Mammary epithelial cell (primary cell): ENCODE data around the gene GP2.

ENCODE experiments used
- CTCF ChIP-seq, 2 donors: IDR thresholded peaks in 1 of 2; conservative IDR thresholded peaks in 1 of 2; 2 replicates each; pipeline ENCODE4 v1.5.1; 2011 to 2012; ENCODE audit warnings: inconsistent platforms in 2 of 2, low read length in 2 of 2, mild to moderate bottlenecking in 2 of 2, control low read depth in 1 of 2, low read depth in 1 of 2; ENCODE audit not compliant: insufficient read depth in 1 of 2; ENCODE audit errors: extremely low read depth in 1 of 2
- EZH2 ChIP-seq: IDR thresholded peaks from 2 replicates; pipeline ENCODE4 v1.6.1; 2012; ENCODE audit warnings: low read length, inconsistent platforms, borderline replicate concordance

- TF ChIP-seq EZH2 (no peak), CTCF (conservative IDR thresholded peaks at IDR 0.05 in 1 of 2, IDR thresholded peaks at IDR 0.05 in 1 of 2; ENCODE audit: extremely low read depth in 1 of 2, insufficient read depth in 1 of 2, low read depth in 1 of 2, low read length in 2 of 2) (no peak)
Observed at GRCh38 chr16:20271893-20272292, 55.4 kb downstream of the GP2 start.
